ENCODE data around the gene USP36.

DNA sequence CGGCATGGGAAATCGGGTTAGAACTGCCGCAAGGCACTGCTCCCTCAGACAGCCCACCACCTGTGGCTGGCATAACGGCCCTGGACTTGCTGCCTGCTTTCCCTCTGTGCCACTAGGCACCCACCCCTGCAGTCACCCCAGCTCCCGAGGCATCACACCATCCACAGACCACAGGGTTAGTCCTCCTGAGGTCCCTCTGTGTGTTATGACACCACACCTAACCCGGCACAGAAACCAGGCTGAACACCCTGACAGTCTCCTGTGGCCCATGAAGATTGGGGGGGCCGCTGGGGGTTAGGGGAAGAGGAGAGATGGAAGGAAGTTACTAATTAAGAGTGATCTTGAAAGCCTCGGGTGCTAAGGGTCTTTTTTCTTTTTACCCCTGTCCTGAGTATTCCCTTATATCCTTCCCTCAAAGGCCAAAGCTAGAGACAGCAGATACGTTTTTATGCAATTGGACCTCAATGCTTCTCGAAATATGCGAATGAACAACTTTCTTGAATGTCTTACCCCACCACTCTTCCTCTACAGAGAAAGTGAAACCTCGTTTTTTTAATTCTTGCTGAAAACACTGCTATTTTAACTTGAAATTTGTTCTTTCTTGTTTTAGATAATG lies 65.5 kb downstream of the USP36 start:
- TF ChIP-seq POLR2AphosphoS5 (IDR thresholded peaks at IDR 0.05) (no peak), POLR2A (IDR thresholded peaks at IDR 0.05) (no peak)
- TF ChIP-seq, protein P1, sequence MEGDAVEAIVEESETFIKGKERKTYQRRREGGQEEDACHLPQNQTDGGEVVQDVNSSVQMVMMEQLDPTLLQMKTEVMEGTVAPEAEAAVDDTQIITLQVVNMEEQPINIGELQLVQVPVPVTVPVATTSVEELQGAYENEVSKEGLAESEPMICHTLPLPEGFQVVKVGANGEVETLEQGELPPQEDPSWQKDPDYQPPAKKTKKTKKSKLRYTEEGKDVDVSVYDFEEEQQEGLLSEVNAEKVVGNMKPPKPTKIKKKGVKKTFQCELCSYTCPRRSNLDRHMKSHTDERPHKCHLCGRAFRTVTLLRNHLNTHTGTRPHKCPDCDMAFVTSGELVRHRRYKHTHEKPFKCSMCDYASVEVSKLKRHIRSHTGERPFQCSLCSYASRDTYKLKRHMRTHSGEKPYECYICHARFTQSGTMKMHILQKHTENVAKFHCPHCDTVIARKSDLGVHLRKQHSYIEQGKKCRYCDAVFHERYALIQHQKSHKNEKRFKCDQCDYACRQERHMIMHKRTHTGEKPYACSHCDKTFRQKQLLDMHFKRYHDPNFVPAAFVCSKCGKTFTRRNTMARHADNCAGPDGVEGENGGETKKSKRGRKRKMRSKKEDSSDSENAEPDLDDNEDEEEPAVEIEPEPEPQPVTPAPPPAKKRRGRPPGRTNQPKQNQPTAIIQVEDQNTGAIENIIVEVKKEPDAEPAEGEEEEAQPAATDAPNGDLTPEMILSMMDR (IDR thresholded peaks at IDR 0.05) = no peak
